ENCODE data around the gene ITGAL.

DNA sequence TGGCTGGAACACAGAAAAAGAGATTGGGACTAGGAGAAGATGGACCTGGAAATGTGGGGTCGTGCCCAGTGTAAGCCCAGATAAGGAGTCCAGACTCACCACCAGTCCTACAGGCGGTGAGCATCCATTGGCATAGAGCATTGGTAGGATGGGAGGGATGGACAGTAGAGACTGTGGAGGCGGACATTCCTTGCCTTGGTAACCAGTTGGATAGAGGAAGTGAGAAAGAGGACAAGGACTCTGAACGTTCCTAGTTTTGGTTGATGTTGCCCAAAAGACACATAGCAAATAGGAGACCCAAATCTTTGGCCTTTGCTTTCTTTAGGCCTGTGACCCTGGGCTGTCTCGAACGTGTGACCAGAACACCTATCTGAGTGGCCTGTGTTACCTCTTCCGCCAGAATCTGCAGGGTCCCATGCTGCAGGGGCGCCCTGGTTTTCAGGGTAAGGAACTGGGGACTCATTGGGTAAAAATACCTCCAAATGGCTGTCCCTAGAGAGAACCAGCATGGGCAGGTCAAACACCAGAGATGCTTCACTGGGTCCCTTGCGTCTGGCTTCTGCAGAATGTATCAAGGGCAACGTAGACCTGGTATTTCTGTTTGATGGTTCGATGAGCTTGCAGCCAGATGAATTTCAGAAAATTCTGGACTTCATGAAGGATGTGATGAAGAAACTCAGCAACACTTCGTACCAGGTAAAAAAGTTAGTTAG is 6.4 kb downstream of the ITGAL start:
- TF ChIP-seq, protein P1, sequence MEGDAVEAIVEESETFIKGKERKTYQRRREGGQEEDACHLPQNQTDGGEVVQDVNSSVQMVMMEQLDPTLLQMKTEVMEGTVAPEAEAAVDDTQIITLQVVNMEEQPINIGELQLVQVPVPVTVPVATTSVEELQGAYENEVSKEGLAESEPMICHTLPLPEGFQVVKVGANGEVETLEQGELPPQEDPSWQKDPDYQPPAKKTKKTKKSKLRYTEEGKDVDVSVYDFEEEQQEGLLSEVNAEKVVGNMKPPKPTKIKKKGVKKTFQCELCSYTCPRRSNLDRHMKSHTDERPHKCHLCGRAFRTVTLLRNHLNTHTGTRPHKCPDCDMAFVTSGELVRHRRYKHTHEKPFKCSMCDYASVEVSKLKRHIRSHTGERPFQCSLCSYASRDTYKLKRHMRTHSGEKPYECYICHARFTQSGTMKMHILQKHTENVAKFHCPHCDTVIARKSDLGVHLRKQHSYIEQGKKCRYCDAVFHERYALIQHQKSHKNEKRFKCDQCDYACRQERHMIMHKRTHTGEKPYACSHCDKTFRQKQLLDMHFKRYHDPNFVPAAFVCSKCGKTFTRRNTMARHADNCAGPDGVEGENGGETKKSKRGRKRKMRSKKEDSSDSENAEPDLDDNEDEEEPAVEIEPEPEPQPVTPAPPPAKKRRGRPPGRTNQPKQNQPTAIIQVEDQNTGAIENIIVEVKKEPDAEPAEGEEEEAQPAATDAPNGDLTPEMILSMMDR (IDR thresholded peaks at IDR 0.05; ENCODE audit: extremely low read depth in 1 of 2, insufficient read depth in 1 of 2, low read depth in 1 of 2, low read length in 2 of 2) = no peak
- no peak for TF ChIP-seq POLR2A (IDR thresholded peaks at IDR 0.05; ENCODE audit: low read depth, low read length)
- no peak for TF ChIP-seq POLR2AphosphoS5 (IDR thresholded peaks at IDR 0.05; ENCODE audit: insufficient read depth, low read depth, low read length)
- no peak for TF ChIP-seq EZH2 (IDR thresholded peaks at IDR 0.05; ENCODE audit: borderline replicate concordance, low read depth, low read length, severe bottlenecking)

All from endothelial cell of umbilical vein (primary cell).